Neural progenitor cell (in vitro differentiated cells): ENCODE data around the gene ANKS1B.

Source experiments
- CTCF ChIP-seq: fragments of 200-600 bp; sonication (generic); IDR thresholded peaks from 2 replicates; pipeline ENCODE4 v1.5.1; 2017; ENCODE audit warnings: antibody characterized with exemption, mild to moderate bottlenecking
- EZH2 ChIP-seq: fragments of 200-600 bp; sonication (generic); IDR thresholded peaks from 2 replicates; pipeline ENCODE4 v1.6.1; 2017; ENCODE audit warnings: antibody characterized with exemption, mild to moderate bottlenecking, moderate library complexity

GRCh38 chr12:99772274-99772673 is 212.5 kb downstream of the ANKS1B start:
- TF ChIP-seq CTCF (no peak), EZH2 (no peak)
